ENCODE data around the gene CYP39A1. TPM values are rescaled to one million over a fixed set of nuclear protein-coding genes. Genes with fewer than 3 reads are reported as not detected.

CYP39A1 gene
- total RNA-seq, 2 donors from 2014 or later: 4.3 to 4.4 TPM

DNA sequence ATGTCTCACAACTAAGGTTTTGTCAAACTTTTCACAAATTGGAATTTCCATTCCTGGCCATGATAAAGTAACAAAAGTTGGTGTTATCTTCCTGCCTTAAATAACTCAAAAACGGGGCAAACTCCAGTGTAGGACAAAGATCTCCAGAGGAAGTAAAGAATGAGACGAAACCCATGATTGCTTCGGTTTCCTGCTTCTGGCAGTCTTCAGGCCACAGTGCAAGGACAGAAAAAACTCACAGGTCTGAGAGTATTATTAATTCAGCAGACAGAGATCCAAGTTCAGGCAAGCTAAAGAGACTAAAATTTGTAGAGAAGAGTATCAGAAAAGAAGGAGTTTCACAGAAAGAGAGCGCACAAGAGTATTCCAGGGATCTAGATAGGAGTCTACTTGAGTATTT lies 96.6 kb downstream of the CYP39A1 start:
- no peaks in the 10 kb centered on the region for H3K4me1 ChIP-seq
- H3K9ac ChIP-seq (ENCODE audit: low read depth in 2 of 2, low read length in 2 of 2): no peak overlapping the region
- TF ChIP-seq CTCF (IDR thresholded peaks at IDR 0.05): no peak
- intact Hi-C loops (cut with DNase I): no loop called here
- H3K4me3 ChIP-seq: no peak overlapping the region
- no peaks in the 10 kb centered on the region for H3K36me3 ChIP-seq
- DNase-seq: no peak
- no peak overlapping the region for H3K27ac ChIP-seq
- no peaks in the 10 kb centered on the region for H3K9me3 ChIP-seq
- no peaks in the 10 kb centered on the region for H3K27me3 ChIP-seq

DNA sequence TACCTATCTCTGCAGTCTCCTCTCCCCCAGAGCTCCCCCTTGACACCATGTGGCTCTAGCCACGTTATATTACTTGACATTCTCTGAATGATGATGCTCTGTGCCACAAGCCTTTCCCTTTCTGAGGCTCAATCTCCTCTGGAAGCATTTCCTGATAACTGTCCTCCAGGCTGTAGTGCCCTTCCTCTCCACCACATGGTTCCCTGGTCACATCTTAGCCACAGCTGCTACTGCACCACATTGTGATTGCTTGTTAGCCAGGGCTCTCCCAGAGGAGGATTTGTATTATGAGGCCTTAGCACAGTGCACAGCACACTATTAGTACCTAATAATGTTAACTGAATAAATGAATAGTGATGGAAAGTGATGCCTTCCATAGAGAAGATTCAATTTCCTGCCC lies 97.5 kb downstream of the CYP39A1 start:
- TF ChIP-seq CTCF (IDR thresholded peaks at IDR 0.05): no peak
- H3K27ac ChIP-seq: no peak overlapping the region
- H3K27me3 ChIP-seq: no peaks in the 10 kb centered on the region
- intact Hi-C loops (cut with DNase I): no loop called here
- H3K4me3 ChIP-seq: no peak overlapping the region
- H3K9me3 ChIP-seq: no peaks in the 10 kb centered on the region
- no peak for DNase-seq
- no peaks in the 10 kb centered on the region for H3K4me1 ChIP-seq
- no peak overlapping the region for H3K9ac ChIP-seq (ENCODE audit: low read depth in 2 of 2, low read length in 2 of 2)
- no peaks in the 10 kb centered on the region for H3K36me3 ChIP-seq

- no peaks in the 10 kb centered on the region for H3K9me3 ChIP-seq
- intact Hi-C loops (cut with DNase I): no loop called here
- no peak for TF ChIP-seq CTCF (IDR thresholded peaks at IDR 0.05)
- H3K27me3 ChIP-seq: no peaks in the 10 kb centered on the region
- H3K4me1 ChIP-seq: no peaks in the 10 kb centered on the region
- H3K36me3 ChIP-seq: no peaks in the 10 kb centered on the region
- DNase-seq: no peak
- no peak overlapping the region for H3K27ac ChIP-seq
- no peak overlapping the region for H3K4me3 ChIP-seq
- no peak overlapping the region for H3K9ac ChIP-seq (ENCODE audit: low read depth in 2 of 2, low read length in 2 of 2)
These were observed 103.5 kb downstream of the CYP39A1 start for GRCh38 chr6:46549155-46549554.

GRCh38 chr6:46541556-46541955 lies 111.1 kb downstream of the CYP39A1 start:
- no peak for DNase-seq
- TF ChIP-seq CTCF (IDR thresholded peaks at IDR 0.05): no peak
- Histone ChIP-seq H3K36me3 (no peaks in the 10 kb centered on the region), H3K9ac (ENCODE audit: low read depth in 2 of 2, low read length in 2 of 2) (no peak overlapping the region), H3K27ac (no peak overlapping the region), H3K4me3 (no peak overlapping the region), H3K9me3 (no peaks in the 10 kb centered on the region), H3K27me3 (no peaks in the 10 kb centered on the region), H3K4me1 (no peaks in the 10 kb centered on the region)
- intact Hi-C loops (cut with DNase I): no loop called here

- Histone ChIP-seq H3K36me3 (no peaks in the 10 kb centered on the region), H3K9ac (ENCODE audit: low read depth in 2 of 2, low read length in 2 of 2) (no peak overlapping the region), H3K4me1 (no peaks in the 10 kb centered on the region), H3K4me3 (no peak overlapping the region), H3K27me3 (no peaks in the 10 kb centered on the region), H3K9me3 (no peaks in the 10 kb centered on the region), H3K27ac (no peak overlapping the region)
- no peak for TF ChIP-seq CTCF (IDR thresholded peaks at IDR 0.05)
- intact Hi-C loops (cut with DNase I): no loop called here
- DNase-seq: no peak
These were observed 112.8 kb downstream of the CYP39A1 start for GRCh38 chr6:46539866-46540265.
